GM21381 (cell line): ENCODE results near the gene UROC1.

Source experiments
- ATAC-seq: cut with Tn5 transposase; IDR thresholded peaks from one replicate; pipeline ENCODE4 v1.9.1; 2021; ENCODE audit warnings: mild to moderate bottlenecking, moderate library complexity; ENCODE audit not compliant: unreplicated experiment

Gene UROC1

DNA sequence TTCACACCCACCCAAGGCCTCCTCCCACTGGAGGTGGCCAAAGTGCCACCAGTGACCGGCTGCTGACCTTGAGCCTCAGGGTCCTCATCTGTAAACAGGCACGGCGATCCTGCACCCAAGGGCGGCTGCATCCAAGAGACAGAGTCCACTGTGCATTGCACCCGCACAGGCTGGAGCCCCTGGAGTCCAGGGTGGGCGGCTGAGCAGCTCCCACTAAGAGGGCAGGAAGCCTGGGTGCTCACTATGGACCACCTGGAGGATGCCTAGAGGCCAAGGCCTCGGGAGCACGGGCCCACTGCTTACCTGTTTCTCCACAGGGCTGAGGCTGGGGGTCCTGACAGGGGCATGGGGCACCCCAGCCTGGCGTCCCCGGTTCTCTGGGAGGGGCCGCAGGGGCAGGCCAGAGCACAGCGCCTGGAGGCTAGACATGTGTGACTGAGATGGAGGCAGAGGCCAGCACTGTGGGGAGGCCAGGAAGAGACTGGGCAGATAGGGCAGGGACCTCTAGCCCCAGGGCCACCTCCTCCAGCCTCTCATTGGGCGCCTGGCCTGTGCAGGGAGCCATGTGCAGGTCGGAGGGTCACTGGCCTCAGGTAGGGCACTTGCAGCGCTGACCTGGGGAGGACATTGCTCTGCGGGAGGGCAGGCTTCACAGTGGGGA, at the start of gene UROC1:
TSS of gene UROC1 (minus strand) at position 483 of the 661 bp plus-strand sequence. CDS start at position 429, 54 bp downstream.
- no peak for ATAC-seq

GRCh38 chr3:126562737-126563276, 45.2 kb upstream of the UROC1 start:
- ATAC-seq = no peak

DNA sequence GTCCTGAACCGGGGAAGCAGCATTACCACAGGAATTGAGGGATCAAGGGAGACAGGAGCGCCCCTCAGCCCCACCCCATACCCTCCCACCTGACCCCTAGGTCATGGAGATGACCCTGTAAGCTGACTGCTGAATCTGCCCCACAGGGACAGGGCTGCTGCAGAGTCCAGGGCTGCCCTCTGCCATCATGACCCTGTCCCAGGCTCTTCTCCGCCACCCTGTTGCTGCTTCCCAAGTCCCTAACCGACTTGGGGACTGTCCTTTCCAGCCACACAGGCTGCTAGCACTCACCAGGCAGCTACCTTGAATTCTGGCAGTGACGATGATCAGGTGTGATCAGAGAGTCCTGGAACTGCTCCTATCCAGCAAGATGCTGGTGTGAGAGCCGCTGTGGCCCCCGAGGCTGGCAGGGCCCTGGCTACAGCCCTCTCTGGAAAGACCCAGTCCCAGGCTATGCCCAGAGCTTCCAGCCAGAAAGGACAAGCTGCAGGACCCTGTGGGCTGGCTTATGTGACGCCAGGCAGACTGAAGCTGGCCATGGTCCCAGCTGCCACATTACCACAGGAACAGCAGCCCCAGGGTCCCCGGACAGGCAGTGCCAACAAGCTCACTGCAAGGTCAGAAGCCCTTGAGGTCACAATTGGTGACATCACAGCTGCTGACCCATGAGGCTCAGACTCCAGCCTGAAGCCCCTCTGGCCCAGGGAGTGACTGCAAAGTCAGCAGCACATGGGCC, 40.9 kb upstream of the UROC1 start, which contains the start of gene C3orf22:
TSS of gene C3orf22 (minus strand) at position 597 of the 736 bp plus-strand sequence. CDS start 5,542 bp downstream, outside the sequence.
- ATAC-seq = no peak

- no peak for ATAC-seq
Observed at GRCh38 chr3:126557761-126558160, 40.2 kb upstream of the UROC1 start.

- ATAC-seq = no peak
Observed at GRCh38 chr3:126557415-126557745, 39.8 kb upstream of the UROC1 start.

GRCh38 chr3:126556637-126557414, 39.3 kb upstream of the UROC1 start:
- ATAC-seq = no peak

GRCh38 chr3:126555795-126556636, 38.4 kb upstream of the UROC1 start:
- no peak for ATAC-seq

DNA sequence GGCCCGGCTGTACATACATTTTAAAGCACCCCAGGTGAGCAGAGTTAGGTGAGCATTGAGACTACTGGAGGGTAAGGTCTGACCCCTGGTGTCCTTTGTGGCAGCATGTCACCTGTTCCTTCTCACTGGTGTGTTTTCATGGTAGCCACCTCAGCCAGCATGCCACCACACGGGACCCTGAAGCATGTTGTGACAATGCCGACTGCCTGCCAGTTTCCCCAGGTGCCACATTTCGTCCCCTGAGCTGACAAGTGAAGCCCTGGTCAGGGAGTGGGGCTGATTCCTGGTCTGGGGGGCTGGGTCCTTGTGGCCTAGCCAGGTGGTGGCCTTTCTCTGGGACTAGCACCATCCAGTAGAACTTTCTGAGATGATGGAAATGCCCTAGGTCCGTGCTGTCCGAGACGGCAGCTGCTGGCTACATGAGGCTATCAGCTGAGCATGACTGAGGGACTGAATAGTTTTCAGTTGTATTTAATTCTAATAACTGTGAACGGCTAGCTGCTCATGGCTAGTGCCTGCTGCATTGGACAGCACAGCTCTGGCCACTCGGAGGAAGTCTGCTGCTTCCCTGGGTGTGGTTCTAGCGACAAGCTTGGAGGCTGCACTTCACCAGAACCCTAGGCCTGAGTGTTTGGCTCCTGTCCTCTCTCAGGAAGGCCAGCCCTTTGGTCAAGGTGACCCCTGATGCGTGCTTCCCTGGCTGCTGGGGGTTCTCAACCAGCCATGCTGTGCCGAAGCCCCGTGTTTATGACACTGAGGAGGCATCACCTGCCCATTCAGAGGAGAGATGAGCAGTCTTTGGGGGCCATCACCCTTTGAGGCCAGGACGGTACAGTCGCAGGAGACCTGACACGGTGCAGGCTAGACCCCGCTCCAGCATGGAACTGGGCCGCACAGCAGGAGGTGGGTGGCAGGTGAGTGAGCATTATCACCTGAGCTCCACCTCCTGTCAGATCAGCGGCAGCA, 37.3 kb upstream of the UROC1 start:
- ATAC-seq = no peak

DNA sequence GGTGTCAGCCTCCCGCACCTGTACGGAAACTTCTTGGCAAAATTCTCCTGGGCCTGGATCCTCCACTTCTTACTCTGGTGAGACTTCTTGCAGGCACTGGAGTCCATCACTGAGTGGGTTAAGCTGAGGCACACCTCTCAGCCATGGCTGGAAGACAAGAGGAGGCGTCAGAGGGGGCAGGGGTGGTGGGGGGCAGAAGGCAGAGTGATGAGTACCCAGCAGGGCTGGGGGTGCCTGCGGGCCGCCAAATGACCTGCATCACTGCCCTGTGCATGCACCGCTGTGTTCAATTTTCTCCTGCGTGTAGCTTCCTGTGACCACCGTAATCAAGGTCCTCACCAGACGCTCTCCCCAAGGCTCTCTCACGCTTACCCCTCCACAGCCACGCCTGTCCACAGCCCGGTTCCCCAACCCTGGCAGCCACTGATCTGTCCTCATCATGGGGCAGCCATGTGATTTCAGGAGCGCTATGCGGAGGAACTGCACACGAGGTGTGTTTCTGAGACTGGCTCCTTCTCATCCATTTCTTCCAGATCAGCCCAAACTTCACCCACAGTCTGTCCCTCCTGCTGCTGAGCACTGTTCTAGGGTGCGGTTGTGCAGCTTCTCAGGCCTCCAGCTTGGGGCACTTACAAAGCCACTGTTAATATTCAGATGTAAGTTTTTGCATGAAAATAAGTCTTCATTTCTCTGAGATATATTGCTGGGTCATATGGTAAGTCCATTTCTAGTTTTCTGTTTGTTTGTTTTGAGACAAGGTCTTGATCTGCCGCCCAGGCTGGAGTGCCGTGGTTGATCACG, 35.9 kb upstream of the UROC1 start:
- ATAC-seq = no peak

DNA sequence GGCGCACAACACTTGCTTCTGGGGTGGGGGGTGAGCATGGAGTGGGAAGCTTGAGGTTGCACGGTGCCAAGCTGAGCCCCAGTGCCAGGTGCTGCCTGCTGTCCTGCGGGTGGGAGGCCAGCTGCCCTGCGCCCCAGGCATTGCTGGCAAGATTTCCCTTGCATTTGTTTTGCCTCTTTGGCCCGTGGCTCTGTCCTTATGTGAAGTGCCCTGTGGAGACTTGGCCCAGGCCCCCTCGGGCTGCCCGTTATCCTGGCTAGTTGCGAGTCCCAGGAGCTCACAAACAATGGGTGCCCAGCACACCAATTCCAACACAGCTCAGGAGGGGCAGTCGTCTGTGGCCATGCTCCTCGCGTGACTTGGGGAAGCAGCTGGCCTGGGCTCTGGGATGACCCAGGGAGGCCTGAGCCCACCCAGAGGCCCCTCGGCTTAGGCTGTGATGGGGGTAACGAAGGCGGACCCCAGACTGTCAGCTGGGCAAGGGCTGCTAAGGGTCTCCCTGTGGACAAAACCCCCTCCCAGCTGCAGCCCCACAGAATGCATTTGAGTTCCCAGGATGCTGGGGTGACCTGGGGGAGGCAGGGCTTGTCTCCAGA, 35.2 kb upstream of the UROC1 start:
- ATAC-seq = no peak

GRCh38 chr3:126551839-126552687, 34.5 kb upstream of the UROC1 start:
- no peak for ATAC-seq

GRCh38 chr3:126551121-126551838, 33.7 kb upstream of the UROC1 start:
- no peak for ATAC-seq

GRCh38 chr3:126550488-126551051, 33.0 kb upstream of the UROC1 start:
- no peak for ATAC-seq

- ATAC-seq = no peak
Observed at GRCh38 chr3:126549861-126550487, 32.4 kb upstream of the UROC1 start.

- no peak for ATAC-seq
Observed at GRCh38 chr3:126548556-126549466, 31.2 kb upstream of the UROC1 start.
